Fibroblast of mammary gland (primary cell): ENCODE measurements around the gene FLRT1.

Experiments used
- DNase-seq: peaks from one replicate; pipeline ENCODE4 v3.0.0-alpha.2; 2010; ENCODE audit warnings: low read depth
- H3K4me3 ChIP-seq: 2 replicates; pipeline ENCODE4 v1.5.1; 2011; ENCODE audit warnings: low read depth, mild to moderate bottlenecking, low read length, moderate library complexity; ENCODE audit not compliant: control insufficient read depth
- TF ChIP-seq, protein P1 (sequence below): conservative IDR thresholded peaks from 2 replicates; pipeline ENCODE4 v1.5.1; 2011; ENCODE audit warnings: low read depth, low read length, inconsistent platforms; ENCODE audit not compliant: control insufficient read depth, insufficient read depth

Gene FLRT1

DNA sequence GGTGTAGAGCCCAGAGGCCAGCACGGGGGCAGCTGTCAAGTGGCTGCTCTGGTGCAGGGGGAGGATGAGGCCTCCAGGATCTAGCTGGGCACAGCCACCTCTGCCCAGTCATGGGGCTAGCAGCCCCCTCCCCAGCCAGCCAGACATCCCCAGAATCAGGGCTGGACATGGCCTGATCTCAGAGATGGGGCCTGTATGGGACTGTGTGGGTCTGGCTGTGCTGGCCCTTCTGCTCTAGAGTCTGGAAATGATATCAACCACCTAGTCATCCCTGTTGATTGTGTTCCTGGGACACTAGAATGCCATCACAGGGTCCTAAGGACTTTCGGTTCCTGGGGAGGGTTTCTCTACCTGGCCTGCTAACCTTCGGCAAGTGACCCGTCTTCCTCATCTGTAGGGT is 2.8 kb downstream of the FLRT1 start:
- TF ChIP-seq, protein P1, sequence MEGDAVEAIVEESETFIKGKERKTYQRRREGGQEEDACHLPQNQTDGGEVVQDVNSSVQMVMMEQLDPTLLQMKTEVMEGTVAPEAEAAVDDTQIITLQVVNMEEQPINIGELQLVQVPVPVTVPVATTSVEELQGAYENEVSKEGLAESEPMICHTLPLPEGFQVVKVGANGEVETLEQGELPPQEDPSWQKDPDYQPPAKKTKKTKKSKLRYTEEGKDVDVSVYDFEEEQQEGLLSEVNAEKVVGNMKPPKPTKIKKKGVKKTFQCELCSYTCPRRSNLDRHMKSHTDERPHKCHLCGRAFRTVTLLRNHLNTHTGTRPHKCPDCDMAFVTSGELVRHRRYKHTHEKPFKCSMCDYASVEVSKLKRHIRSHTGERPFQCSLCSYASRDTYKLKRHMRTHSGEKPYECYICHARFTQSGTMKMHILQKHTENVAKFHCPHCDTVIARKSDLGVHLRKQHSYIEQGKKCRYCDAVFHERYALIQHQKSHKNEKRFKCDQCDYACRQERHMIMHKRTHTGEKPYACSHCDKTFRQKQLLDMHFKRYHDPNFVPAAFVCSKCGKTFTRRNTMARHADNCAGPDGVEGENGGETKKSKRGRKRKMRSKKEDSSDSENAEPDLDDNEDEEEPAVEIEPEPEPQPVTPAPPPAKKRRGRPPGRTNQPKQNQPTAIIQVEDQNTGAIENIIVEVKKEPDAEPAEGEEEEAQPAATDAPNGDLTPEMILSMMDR, result no peak
- no peak overlapping the region for H3K4me3 ChIP-seq
- no peak for DNase-seq

GRCh38 chr11:64039012-64039665 is 3.4 kb downstream of the FLRT1 start:
- DNase-seq, result no peak
- TF ChIP-seq, protein P1, result no peak
- no peak overlapping the region for H3K4me3 ChIP-seq

DNA sequence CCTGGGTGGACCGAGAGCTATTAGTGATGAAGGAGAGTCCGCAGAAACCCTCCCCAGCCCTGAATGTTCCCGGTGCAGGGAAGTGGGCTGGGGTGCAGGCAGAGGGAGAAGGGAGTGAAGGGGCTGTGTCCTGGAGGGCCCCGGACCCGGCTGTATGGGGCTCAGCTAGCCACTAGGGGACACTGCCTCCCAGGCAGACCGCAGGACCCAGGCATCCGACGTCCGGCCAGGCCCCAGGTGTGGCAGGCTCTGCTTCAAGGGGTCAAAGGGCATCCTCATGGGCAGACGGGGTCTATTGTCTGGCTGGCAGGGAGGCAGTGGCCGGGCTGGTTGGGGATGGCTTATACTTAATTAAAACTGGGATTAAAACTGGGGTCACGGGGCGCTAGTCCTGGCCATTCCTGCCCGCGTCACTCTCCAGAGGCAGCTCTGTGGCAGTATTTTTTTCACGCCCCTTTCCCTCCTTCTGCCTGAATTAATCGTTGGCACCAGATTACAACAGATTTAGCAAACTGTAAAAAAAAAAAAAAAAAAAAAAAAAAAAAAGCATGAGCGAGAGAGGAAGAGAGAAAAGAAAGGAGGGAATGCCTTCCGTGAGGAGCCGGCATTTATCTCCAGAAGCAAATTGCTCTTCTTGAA is 5.1 kb downstream of the FLRT1 start:
- TF ChIP-seq, protein P1, result peak; percentile 24

GRCh38 chr11:64041846-64042245 is 6.1 kb downstream of the FLRT1 start:
- DNase-seq, result no peak
- H3K4me3 ChIP-seq, result no peak overlapping the region
- TF ChIP-seq, protein P1, result no peak

More for the DNA sequence above, 5.1 kb downstream of the FLRT1 start:
- DNase-seq, result no peak
- H3K4me3 ChIP-seq, result no peak overlapping the region

DNA sequence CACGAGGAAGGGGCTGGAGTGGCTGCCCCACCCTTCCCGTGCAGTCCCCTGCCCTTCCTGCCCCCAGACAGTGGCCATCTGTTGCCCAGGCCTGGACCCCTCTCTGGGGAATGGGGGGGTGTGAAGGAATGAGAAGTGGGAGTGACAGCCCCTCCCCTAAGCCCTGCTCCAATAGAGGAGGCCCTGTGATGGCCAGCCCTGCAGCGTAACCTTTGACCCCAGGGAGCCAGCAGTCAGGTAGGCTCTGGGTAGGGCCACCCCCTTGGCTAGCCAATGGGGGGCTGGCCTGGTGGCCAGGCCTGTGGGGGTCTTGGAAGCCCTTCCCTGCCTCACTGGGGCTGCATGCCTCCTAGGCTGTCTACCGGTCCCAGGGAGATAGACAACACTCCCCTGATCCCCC is 6.6 kb downstream of the FLRT1 start:
- TF ChIP-seq, protein P1, result no peak
- no peak for DNase-seq
- H3K4me3 ChIP-seq, result no peak overlapping the region

GRCh38 chr11:64043545-64043944 is 7.8 kb downstream of the FLRT1 start:
- TF ChIP-seq, protein P1, result no peak
- no peak for DNase-seq
- no peak overlapping the region for H3K4me3 ChIP-seq
